Ovary (tissue), 9 donors: ENCODE data around the gene BTBD9. TPM values are rescaled to one million over a fixed set of nuclear protein-coding genes. Genes with fewer than 3 reads are reported as not detected.

Experiments used
- DNase-seq, 5 donors: peaks; one replicate each; pipeline ENCODE4 v3.0.0-alpha.2; 2019 to 2020
- H3K27ac ChIP-seq, 2 donors: fragments of 200-600 bp; one replicate each; pipeline versions ENCODE4 v1.5.1 to v1.8.0; 2019 to 2022
- H3K27me3 ChIP-seq: fragments of 200-600 bp; one replicate; pipeline ENCODE4 v1.8.0; 2022
- H3K36me3 ChIP-seq: fragments of 200-600 bp; sonication (generic); one replicate; pipeline ENCODE4 v1.5.1; 2019
- H3K4me1 ChIP-seq: one replicate; pipeline ENCODE4 v1.8.1; 2013; ENCODE audit warnings: mild to moderate bottlenecking, moderate library complexity; ENCODE audit not compliant: insufficient read depth
- H3K4me3 ChIP-seq: fragments of 200-600 bp; sonication (generic); one replicate; pipeline ENCODE4 v1.5.1; 2017
- H3K9me3 ChIP-seq, 2 donors: fragments of 200-600 bp in 1 of 2; sonication (generic) in 1 of 2; one replicate each; pipeline versions ENCODE4 v1.5.1 to v1.8.1; 2013 to 2019; ENCODE audit warnings: mild to moderate bottlenecking in 1 of 2, moderate library complexity in 1 of 2
- EP300 ChIP-seq: sonication (generic); formaldehyde crosslinking; IDR thresholded peaks from one replicate; pipeline ENCODE4 v1.6.1; 2017; ENCODE audit warnings: antibody characterized with exemption
- POLR2A ChIP-seq: fragments of 450-650 bp; IDR thresholded peaks from one replicate; pipeline ENCODE4 v1.6.1; 2017; ENCODE audit warnings: antibody characterized with exemption, mild to moderate bottlenecking, moderate library complexity
- WGBS, 3 donors: extraction: QIAGEN DNeasy Blood & Tissue Kit in 1 of 3; methylation state at CpG; one replicate each; pipeline versions ENCODE4 v1.1.5 to v1.1.7; 2013 to 2017; 5-methylcytosine and 5-hydroxymethylcytosine counted together
- intact Hi-C, 4 donors: fragments of 100-400 bp; cut with DNase I; formaldehyde crosslinking; loops; one replicate each; pipeline versions ENCODE4 v1.11.0 to v1.15.1; 2022 to 2023
- polyA plus RNA-seq, 2 donors: library from polyadenylated mRNA; stranded (reverse); fragments of 200-250 nt in 1 of 2; fragments of 350-450 nt in 1 of 2; fragmentation: Illumina TruSeq in 1 of 2; extraction: RNeasy Lipid Tissue Mini Kit (QIAGEN cat#74804) in 1 of 2; gene quantifications; one replicate each; pipeline ENCODE4 v1.2.3, GENCODE V29; 2013 to 2014
- total RNA-seq, 7 donors: library from RNA; depleted of rRNA in 2 of 7; stranded (reverse); fragments of >200 nt in 2 of 7; fragmentation: NEBNext Ultra II Directional in 3 of 7; extraction: Animal tissue kit (Norgen Biotek cat#: 25700) in 3 of 7; gene quantifications; one replicate each; pipeline versions ENCODE4 v1.1.0 to v1.2.4, GENCODE V29; 2016 to 2023
- TF ChIP-seq, protein P1 (sequence below), 3 donors: fragments of 450-650 bp in 2 of 3; fragments of 200-600 bp in 1 of 3; IDR thresholded peaks; one replicate each; pipeline versions ENCODE4 v1.5.1 to v1.8.0; 2016 to 2022; ENCODE audit warnings: antibody characterized with exemption in 3 of 3, mild to moderate bottlenecking in 1 of 3
- donor health status: DM: no; HTN: no; CAD: no; lungs with moderate emphysema.
- donor health status: DM: no; HTN: no; CAD: no.
- donor health status: Bipolar disorder and iron deficiency.
- donor health status: DM: yes; HTN: yes; CAD: no.
- donor health status: DM: no; HTN: no; CAD: no.
- donor health status: DM: yes; HTN: yes; CAD: no.

The BTBD9 gene
- total and polyA plus RNA-seq, 9 donors: 7.2 to 28.8 (median 21.0) TPM

DNA sequence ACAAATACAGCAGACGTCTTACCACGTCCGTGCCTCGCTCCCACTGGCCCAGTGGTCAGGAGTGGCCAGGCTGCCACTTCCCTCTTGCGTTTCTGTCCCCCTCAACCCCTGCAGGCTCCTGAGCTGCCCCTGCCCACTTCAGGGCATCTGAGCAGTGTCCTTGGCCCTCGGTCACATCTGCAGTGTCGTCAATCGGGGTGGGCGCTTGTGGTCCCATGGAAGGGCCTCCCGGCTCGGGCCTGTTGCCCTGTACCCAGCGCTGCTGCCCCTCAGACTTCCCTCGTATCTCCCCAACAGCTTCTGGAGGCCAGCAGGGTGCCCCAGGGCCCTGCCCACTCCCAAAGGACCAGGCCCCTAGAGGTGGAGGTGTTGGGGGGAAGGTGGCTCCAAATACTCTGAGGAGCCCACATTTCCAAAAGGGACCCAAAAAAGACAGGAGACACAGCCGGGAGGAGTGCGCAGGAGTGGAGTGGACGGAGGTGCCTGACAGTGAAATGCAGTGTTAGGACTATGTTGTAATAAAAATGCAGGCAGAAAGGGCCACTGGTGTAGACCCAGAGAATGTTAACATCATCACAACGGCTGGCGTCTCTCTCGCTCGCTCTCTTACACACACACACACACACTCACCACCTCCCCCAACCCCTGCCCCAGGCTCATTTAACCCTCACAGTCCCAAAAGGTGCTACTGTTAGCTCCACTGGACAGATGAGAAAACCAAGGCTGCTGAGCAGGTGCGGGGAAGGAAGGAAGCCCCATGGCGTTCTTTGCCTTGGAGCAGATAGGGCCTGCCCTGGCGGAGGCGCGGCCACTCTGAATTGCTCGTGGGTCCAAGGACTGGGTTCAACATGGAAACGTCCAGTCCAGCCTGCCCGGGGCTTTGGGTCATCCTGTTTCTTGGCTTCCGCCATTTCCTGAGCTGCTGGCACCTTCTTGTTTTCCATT is 476.3 kb downstream of the BTBD9 start:
- DNase-seq: no peak

DNA sequence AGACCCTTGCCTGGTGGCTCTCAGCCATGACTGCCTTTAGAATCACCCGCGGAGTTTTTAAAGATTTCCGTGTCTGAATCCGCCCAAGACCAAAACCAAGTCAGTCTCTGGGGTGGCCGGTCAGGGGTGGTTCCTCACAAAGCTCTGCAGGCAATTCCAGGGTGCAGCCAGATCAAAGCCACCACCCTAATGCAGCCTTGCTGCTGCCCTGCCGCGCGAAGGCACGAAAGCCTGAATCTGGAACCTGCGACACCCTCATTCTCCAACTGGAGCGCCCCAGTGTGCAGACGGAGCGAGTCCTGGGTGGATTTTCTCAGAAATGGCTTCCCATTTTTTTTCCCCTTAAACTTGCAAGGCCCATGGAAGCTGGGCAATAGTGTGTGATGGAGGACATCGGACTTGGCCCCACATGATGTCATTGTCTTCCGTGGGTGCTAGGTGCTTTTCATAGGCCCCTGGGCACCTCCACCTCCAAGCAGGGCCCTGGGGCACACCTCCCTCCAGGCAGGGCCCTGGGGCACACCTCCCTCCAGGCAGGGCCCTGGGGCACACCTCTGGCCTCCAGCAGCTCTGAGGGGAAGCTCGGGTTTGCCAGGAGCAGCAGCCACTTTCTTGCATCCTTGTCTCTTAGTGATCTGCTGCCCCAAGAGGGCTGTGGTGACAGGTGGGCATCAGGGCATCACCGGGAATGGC is 477.1 kb downstream of the BTBD9 start:
- intact Hi-C loops: no loop called here
- Histone ChIP-seq H3K4me3 (no peak overlapping the region), H3K9me3 (no peaks in the 10 kb centered on the region), H3K27ac (no peak overlapping the region), H3K27me3 (no peaks in the 10 kb centered on the region), H3K36me3 (no peaks in the 10 kb centered on the region), H3K4me1 (no peaks in the 10 kb centered on the region)
- WGBS, 3 donors: 94 to 98% (median 96%) methylated on average over 16 to 17 of the region's 17 CpGs
- DNase-seq: no peak
- TF ChIP-seq, protein P1, sequence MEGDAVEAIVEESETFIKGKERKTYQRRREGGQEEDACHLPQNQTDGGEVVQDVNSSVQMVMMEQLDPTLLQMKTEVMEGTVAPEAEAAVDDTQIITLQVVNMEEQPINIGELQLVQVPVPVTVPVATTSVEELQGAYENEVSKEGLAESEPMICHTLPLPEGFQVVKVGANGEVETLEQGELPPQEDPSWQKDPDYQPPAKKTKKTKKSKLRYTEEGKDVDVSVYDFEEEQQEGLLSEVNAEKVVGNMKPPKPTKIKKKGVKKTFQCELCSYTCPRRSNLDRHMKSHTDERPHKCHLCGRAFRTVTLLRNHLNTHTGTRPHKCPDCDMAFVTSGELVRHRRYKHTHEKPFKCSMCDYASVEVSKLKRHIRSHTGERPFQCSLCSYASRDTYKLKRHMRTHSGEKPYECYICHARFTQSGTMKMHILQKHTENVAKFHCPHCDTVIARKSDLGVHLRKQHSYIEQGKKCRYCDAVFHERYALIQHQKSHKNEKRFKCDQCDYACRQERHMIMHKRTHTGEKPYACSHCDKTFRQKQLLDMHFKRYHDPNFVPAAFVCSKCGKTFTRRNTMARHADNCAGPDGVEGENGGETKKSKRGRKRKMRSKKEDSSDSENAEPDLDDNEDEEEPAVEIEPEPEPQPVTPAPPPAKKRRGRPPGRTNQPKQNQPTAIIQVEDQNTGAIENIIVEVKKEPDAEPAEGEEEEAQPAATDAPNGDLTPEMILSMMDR (IDR thresholded peaks at IDR 0.05): no peak
- TF ChIP-seq EP300 (no peak), POLR2A (no peak)

More for the DNA sequence above, 476.3 kb downstream of the BTBD9 start:
- Histone ChIP-seq H3K4me1 (no peaks in the 10 kb centered on the region), H3K36me3 (no peaks in the 10 kb centered on the region), H3K9me3 (no peaks in the 10 kb centered on the region), H3K4me3 (no peak overlapping the region), H3K27ac (no peak overlapping the region), H3K27me3 (no peaks in the 10 kb centered on the region)
- WGBS, 3 donors: 75 to 80% (median 76%) methylated on average over 29 of the region's 29 CpGs
- TF ChIP-seq POLR2A (no peak), EP300 (no peak)
- TF ChIP-seq, protein P1 (IDR thresholded peaks at IDR 0.05): no peak
- intact Hi-C loops: no loop called here

DNA sequence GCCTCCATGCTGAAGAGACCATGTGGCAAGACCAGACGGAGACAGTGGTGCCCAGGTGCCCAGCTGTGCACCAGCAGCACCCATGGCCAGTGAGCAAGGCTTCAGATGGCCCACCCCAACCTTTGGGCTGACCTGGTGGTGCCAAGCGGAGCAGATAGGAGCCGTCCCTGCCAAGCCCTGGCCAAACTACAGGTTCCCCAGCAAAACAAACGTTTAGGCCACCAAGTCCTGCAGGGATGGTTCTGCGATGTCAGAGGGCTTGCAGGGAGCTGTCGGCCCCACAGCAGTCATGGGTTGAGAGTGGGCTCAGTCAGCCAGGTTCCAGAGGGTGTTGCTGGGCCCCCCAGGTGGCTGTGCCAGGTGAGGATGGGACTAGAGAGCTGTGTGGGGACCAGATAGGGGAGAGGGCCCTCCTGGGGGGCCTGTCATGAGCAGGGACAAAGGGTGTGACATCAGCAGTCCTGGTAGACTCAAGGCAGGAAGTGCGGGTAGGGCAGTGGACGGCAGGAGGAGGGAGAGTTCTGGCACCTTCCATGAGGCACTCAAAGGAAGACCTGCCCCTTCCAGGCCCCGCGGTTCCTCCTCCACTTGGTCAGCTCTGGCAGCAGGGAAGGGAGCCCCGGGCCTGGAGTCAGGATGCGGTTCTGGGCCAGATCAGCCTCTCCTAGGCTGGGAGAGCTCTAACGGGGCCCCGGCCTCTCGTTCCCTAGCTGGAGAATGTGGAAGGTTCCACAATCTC is 477.8 kb downstream of the BTBD9 start:
- DNase-seq: no peak
- intact Hi-C loops: no loop called here
- no peaks in the 10 kb centered on the region for H3K27me3 ChIP-seq
- 85 to 88% (median 86%) methylated on average over 14 to 15 of the region's 15 CpGs for WGBS, 3 donors
- H3K9me3 ChIP-seq: no peaks in the 10 kb centered on the region
- TF ChIP-seq EP300 (no peak), POLR2A (no peak)
- TF ChIP-seq, protein P1 (IDR thresholded peaks at IDR 0.05): no peak
- no peaks in the 10 kb centered on the region for H3K4me1 ChIP-seq
- H3K27ac ChIP-seq: no peak overlapping the region
- no peak overlapping the region for H3K4me3 ChIP-seq
- H3K36me3 ChIP-seq: no peaks in the 10 kb centered on the region

DNA sequence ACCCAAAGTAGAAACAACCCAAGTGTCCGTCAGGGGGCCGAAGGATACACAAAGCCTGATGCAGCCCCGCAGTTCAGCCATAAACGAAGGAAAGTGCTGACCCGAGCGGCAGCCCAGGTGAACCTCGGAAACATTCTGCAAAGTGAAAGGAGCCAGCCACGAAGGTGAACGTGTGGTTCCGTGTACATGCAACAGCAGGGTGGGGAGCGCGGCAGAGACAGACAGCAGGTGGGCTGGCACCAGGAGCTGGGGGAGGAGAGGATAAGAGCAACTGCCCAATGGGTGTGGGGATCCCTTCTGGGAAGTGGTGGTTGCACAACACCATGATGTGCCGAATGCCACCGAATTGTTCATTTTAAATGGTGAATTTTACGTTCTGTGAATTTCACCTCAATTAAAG is 478.4 kb downstream of the BTBD9 start:
- Histone ChIP-seq H3K4me1 (no peaks in the 10 kb centered on the region), H3K36me3 (no peaks in the 10 kb centered on the region), H3K9me3 (no peaks in the 10 kb centered on the region), H3K27ac (no peak overlapping the region), H3K4me3 (no peak overlapping the region), H3K27me3 (no peaks in the 10 kb centered on the region)
- DNase-seq: no peak
- 90 to 96% (median 95%) methylated on average over 15 of the region's 15 CpGs for WGBS, 3 donors
- TF ChIP-seq POLR2A (no peak), EP300 (no peak)
- TF ChIP-seq, protein P1 (IDR thresholded peaks at IDR 0.05): no peak
- intact Hi-C loops: no loop called here
